Stimulated activated CD4-positive, alpha-beta T cell treated with anti-CD3 and anti-CD28 coated beads, Interleukin-1b, Interleukin-23, amount 100 ng/mL, for 24 hours (primary cell): ENCODE measurements around the gene QPCTL.

ENCODE experiments used
- DNase-seq, 4 experiments: peaks; one replicate each; pipeline ENCODE4 v3.0.0-alpha.2; 2020; ENCODE audit warnings: low read depth in 4 of 4, low spot score in 1 of 4

QPCTL gene

DNA sequence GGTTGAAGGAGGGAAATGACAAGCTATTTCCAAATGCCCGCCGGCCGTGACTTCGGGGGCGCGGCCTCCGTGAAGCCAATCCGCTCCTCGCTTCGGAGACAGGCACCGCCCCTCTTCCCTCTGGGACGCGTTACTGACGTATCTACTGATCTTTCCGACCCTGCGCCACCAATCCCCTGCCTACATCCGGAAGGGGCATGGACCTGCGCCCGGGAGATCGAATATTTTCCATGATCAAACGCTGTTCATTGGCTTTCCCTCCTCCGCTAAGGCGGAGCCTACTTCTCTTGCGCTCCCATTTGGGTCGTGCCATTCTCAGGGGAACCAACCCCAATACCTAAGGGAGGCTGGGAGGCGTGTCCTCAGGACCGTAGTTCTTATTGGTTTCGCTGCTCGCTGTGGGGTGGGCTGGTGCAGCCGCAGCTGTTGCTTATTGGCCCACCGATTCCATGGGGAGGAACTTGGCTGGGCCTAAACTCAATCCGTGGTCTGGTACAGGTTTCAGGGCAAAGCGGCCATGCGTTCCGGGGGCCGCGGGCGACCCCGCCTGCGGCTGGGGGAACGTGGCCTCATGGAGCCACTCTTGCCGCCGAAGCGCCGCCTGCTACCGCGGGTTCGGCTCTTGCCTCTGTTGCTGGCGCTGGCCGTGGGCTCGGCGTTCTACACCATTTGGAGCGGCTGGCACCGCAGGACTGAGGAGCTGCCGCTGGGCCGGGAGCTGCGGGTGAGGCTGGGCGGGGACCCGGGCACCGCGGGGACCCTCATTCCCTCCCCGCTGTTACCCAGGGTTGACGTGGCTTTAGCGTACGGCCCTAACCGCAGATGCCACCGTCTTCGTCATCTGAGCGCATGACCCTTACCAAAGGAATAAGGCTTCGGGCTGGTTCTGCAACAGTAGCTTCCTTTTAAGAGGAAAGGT, at the start of gene QPCTL:
TSS of gene QPCTL (plus strand) at position 480 of the 919 bp plus-strand sequence. CDS start at position 518, 38 bp downstream.
- peak; percentile 85 to 97 (median 92) for DNase-seq

GRCh38 chr19:45643024-45643926, 49.2 kb upstream of the QPCTL start:
- DNase-seq, result peak; percentile 91 to 98 (median 94)

- DNase-seq, result no peak
Measured at GRCh38 chr19:45643927-45644771, 48.3 kb upstream of the QPCTL start.

GRCh38 chr19:45645068-45645630, 47.3 kb upstream of the QPCTL start:
- no peak for DNase-seq

- peak; percentile 49 to 73 (median 62) for DNase-seq
Measured at GRCh38 chr19:45645631-45646344, 46.7 kb upstream of the QPCTL start.

- no peak for DNase-seq
Measured at GRCh38 chr19:45646345-45646698, 46.1 kb upstream of the QPCTL start.

DNA sequence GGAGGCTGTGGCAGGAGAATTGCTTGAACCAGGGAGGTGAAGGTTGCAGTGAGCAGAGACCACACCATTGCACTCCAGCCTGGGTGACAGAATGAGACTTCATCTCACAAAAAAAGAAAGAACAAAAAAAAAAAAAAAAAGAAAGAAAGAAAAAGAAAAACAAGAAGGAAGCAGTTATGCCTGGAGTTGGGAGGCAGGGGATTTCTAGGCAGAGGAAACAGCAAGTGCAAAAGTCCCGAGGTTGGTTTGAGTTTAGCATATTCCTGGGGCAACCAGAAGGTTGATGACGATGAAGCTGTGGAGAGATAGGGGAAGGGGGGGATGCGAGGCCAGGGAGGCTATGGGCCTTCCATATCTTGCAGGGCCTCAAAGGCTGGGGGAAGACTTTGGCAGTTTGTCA, 41.7 kb upstream of the QPCTL start:
- no peak for DNase-seq

DNA sequence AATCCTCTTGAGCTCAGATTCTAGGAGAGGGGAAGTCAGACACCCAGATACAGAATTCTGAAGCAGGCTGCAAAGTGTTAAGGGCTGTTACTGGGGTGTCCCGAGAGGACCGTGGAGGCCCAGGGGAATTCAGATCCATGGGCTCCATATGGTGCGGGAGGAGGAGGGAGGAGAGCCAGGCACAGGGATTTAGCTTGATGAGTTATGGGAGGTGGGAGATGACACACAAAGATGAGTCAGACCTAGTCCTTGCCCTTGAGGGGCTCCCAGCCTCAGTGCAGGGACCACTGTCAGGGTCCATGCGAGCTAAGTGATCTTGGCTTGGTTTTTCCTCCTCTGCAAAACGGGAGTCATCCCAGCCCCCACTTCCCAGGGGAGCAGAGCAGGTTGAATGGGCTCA, 38.8 kb upstream of the QPCTL start:
- no peak for DNase-seq

- DNase-seq, result no peak
Measured at GRCh38 chr19:45655073-45655472, 37.4 kb upstream of the QPCTL start.

DNA sequence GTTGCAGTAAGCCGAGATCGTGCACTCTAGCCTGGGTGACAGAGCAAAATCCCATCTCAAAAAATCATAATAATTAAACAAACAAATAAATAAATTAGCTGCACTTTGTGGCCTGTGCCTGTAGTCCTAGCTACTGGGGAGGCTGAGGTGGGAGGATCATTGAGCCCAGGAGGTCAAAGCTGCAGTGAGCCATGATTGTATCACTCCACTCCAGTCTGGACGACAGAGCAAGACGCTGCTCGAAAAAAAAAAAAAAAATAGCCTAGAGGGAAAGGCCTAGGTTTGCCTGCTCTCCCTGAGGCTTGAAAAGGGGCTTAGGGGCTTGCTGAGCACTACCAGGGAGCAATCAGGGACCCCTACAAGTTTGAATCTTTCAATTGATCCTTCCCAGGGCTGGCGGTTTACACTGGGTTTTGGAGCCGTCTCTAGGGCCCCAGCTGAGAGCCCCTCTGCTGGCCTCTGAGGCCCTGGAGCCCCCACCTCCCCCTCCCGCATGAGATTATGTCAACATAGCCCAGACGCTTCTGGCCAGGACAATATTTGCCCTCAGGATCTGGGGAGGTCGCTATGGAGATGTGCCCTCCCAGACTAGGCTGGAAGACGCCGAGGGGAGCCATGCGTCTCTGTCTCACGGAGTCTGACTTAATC, 34.8 kb upstream of the QPCTL start:
- DNase-seq, result no peak

- DNase-seq, result no peak
Measured at GRCh38 chr19:45659096-45659729, 33.3 kb upstream of the QPCTL start.

DNA sequence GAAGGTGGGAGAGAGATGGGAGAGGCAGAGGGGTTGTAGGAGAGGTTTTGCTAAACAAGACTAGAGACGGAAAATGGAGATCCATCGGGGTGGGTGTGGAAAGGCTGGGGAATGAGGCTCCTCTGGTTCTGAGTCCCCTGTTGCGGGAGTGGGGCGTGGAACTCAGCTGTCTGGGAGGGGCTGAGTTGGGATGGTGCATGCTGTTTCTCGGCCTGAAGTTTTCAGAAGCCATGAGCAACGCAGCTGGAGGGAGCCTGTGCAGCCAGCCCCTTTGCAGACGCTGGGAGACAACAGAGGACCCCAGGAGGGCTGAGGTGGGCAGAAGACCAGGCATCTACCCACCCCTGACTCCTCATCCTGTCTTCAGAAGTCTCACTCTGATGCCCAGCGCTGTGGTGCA, 31.8 kb upstream of the QPCTL start:
- no peak for DNase-seq

DNA sequence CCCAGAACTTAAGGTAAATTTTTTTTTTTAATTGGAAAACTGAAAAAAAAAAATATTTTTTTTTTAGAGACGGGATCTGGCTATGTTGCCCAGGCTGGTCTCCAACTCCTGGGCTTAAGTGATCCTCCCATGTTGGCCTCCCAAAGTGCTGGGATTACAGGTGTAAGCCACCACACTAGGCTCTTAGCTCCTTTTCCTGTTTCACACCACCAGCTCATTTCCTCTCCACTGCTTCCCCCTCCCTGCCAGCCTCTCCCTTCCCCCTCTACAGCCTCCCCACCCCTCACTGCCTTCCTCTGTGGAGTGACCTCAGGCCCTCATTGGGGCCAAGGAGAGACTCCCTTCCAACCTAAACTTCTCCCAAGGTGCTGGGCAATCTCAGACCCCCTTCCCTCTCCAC, 28.7 kb upstream of the QPCTL start:
- no peak for DNase-seq

DNA sequence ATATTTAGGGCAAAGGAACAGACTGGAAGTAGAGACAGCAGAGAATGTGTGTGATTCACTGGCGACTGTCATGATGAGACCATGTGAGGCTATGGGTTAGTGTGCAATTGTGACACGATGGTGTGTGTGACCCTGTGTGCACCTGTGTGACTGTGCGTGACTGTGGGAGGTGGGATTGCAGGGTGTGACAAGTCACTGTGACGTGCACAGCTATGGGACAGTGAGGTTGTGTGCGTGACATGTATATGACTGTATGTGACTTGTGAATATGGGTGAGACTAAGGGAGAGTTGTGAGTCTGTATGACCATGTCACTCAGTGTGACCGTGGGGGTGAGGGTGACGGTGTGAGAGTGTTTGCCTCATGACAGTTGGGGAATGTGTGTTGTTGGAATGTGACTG, 27.9 kb upstream of the QPCTL start:
- DNase-seq, result no peak

GRCh38 chr19:45667620-45668341, 24.7 kb upstream of the QPCTL start, which contains the start of gene GIPR:
GIPR (plus strand) TSS chr19:45668221; CDS start chr19:45669521, 1,300 bp downstream.
- DNase-seq, result peak in 3 of 4 experiments; percentile 40 to 63 (median 41)

DNA sequence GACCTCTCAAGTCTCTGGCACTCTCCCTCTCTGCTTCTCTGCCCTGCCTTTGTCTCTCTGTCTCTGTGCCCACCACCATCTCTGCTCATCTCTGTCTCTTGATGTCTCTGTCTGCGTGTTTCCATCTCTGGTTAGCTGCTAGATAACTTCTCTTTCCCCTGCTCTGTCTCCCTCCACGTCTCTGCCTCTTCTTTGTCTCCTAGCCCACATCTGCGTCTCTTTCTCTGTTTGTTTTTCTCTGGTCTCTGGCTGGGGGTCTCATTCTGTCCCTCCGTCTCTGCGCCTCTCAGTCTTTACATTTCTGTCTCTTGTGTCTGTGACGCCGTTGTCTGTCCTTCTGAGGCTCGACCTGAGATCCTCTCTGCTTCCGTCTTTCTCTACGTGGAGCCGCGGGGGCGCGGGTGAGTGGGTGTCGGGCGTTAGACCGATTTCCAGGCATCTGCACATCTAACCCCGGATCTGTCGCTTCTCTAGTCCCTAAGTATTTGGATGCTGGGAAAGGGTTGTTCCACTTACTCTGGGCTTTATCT, 24.1 kb upstream of the QPCTL start:
- no peak for DNase-seq

- DNase-seq, result peak in 1 of 4 experiments; percentile 38
Measured at GRCh38 chr19:45670670-45671453, 21.6 kb upstream of the QPCTL start.
